SK-N-SH (cell line): ENCODE data around the gene SLC34A2. TPM values are rescaled to one million over a fixed set of nuclear protein-coding genes. Genes with fewer than 3 reads are reported as not detected.
A peak's percentile ranks its signal among the peaks of the same experiment; 100 is the strongest.

ENCODE experiments used
- CTCF ChIA-PET: fragments of 300-600, 350-600 bp; formaldehyde crosslinking; extraction: SDS; loops from one replicate; lab custom pipeline; 2021; lab: Yijun Ruan, JAX
- POLR2A ChIA-PET: fragments of 350-600 bp; sonication (Branson Sonifier 250); formaldehyde crosslinking; extraction: SDS; loops from one replicate; lab custom pipeline; 2020; ENCODE audit warnings: antibody characterized with exemption, inconsistent platforms; lab: Yijun Ruan, JAX
- DNase-seq: peaks from one replicate; pipeline ENCODE4 v3.0.0; 2012
- H2AFZ ChIP-seq: fragments of 200-600 bp; sonication (generic); 2 replicates; pipeline ENCODE4 v1.8.1; 2016; ENCODE audit warnings: antibody characterized with exemption, mild to moderate bottlenecking, low read depth
- H3F3A ChIP-seq: fragments of 200-600 bp; sonication (generic); replicated peaks from 2 replicates; pipeline ENCODE3; 2016; ENCODE audit warnings: antibody characterized with exemption, mild to moderate bottlenecking; ENCODE audit not compliant: insufficient read depth
- H3K27ac ChIP-seq, 2 experiments: fragments of 200-500 bp in 1 of 2; fragments of 200-600 bp in 1 of 2; sonication (Bioruptor generic) in 1 of 2; sonication (generic), shearing (Covaris generic) in 1 of 2; 2 replicates each; pipeline versions ENCODE4 v1.5.1 to v1.6.1; 2014 to 2016; ENCODE audit warnings: low read depth in 2 of 2, inconsistent platforms in 1 of 2, low read length in 1 of 2, mild to moderate bottlenecking in 1 of 2, mixed read lengths in 1 of 2
- H3K27me3 ChIP-seq: fragments of 200-600 bp; sonication (generic), shearing (Covaris generic); 2 replicates; pipeline ENCODE4 v1.6.1; 2016; ENCODE audit warnings: mixed run types; ENCODE audit not compliant: insufficient read depth
- H3K36me3 ChIP-seq, 2 experiments: fragments of 200-500 bp in 1 of 2; fragments of 200-600 bp in 1 of 2; sonication (Bioruptor generic) in 1 of 2; sonication (generic) in 1 of 2; replicated peaks in 1 of 2; 2 replicates each; pipeline versions ENCODE3 to v1.5.1; 2014 to 2016; ENCODE audit warnings: low read length in 1 of 2, mild to moderate bottlenecking in 1 of 2; ENCODE audit not compliant: insufficient read depth in 2 of 2, control insufficient read depth in 1 of 2
- H3K4me1 ChIP-seq, 2 experiments: fragments of 200-500 bp in 1 of 2; fragments of 200-600 bp in 1 of 2; sonication (Bioruptor generic) in 1 of 2; sonication (generic), shearing (Covaris generic) in 1 of 2; 2 replicates each; pipeline versions ENCODE4 v1.5.1 to v1.6.1; 2014 to 2016; ENCODE audit warnings: low read depth in 1 of 2, low read length in 1 of 2, mixed run types in 1 of 2; ENCODE audit not compliant: insufficient read depth in 2 of 2, control insufficient read depth in 1 of 2
- H3K4me2 ChIP-seq: fragments of 200-600 bp; sonication (generic), shearing (Covaris generic); 2 replicates; pipeline ENCODE4 v1.6.1; 2017; ENCODE audit warnings: mixed run types
- H3K4me3 ChIP-seq, 2 experiments: fragments of 200-500 bp in 1 of 2; fragments of 200-600 bp in 1 of 2; sonication (Bioruptor generic) in 1 of 2; sonication (generic), shearing (Covaris generic) in 1 of 2; 2 replicates each; pipeline versions ENCODE4 v1.5.1 to v1.8.1; 2014 to 2016; ENCODE audit warnings: low read depth in 2 of 2, inconsistent platforms in 1 of 2, low read length in 1 of 2, mild to moderate bottlenecking in 1 of 2, mixed read lengths in 1 of 2, moderate library complexity in 1 of 2
- H3K79me2 ChIP-seq: fragments of 200-600 bp; sonication (generic); 2 replicates; pipeline ENCODE4 v1.8.1; 2017; ENCODE audit warnings: mild to moderate bottlenecking; ENCODE audit not compliant: insufficient read depth
- H3K9ac ChIP-seq: fragments of 200-600 bp; sonication (generic); 2 replicates; pipeline ENCODE4 v1.6.1; 2017; ENCODE audit warnings: mixed run types
- H3K9me2 ChIP-seq: fragments of 200-600 bp; sonication (generic); 2 replicates; pipeline ENCODE4 v1.6.1; 2017; ENCODE audit warnings: mixed run types
- H3K9me3 ChIP-seq: fragments of 200-600 bp; sonication (generic); 2 replicates; pipeline ENCODE4 v1.6.1; 2017; ENCODE audit warnings: mixed run types, mild to moderate bottlenecking, moderate library complexity
- H4K20me1 ChIP-seq: fragments of 200-600 bp; sonication (generic); 2 replicates; pipeline ENCODE4 v1.6.1; 2017; ENCODE audit warnings: mild to moderate bottlenecking, mixed run types; ENCODE audit not compliant: insufficient read depth
- EP300 ChIP-seq, 2 experiments: IDR thresholded peaks; 2 replicates each; pipeline versions ENCODE4 v1.4.0 to v1.6.1; 2012; ENCODE audit warnings: borderline replicate concordance in 1 of 2, low read depth in 1 of 2, low read length in 1 of 2
- EZH2phosphoT487 ChIP-seq: fragments of 200-600 bp; sonication (generic); IDR thresholded peaks from 2 replicates; pipeline ENCODE4 v1.6.1; 2017; ENCODE audit warnings: low read depth, mixed run types, mild to moderate bottlenecking, antibody characterized with exemption, moderate library complexity, borderline replicate concordance
- FOSL2 ChIP-seq: IDR thresholded peaks from 2 replicates; pipeline ENCODE4 v1.4.0; 2012; ENCODE audit warnings: low read depth, mild to moderate bottlenecking, moderate library complexity, borderline replicate concordance
- FOXJ3 ChIP-seq: sonication (generic); formaldehyde crosslinking; IDR thresholded peaks from 2 replicates; pipeline ENCODE4 v1.5.1; 2020; ENCODE audit warnings: mild to moderate bottlenecking, missing genetic modification reagents
- GABPA ChIP-seq: IDR thresholded peaks from 2 replicates; pipeline ENCODE4 v1.4.0; 2012; ENCODE audit warnings: low read depth, mild to moderate bottlenecking
- IRF3 ChIP-seq: fragments of 150-350 bp; IDR thresholded peaks from 2 replicates; pipeline ENCODE4 v1.6.1; 2016; ENCODE audit warnings: mild to moderate bottlenecking, low read depth, low read length
- MXI1 ChIP-seq: IDR thresholded peaks from 2 replicates; pipeline ENCODE4 v1.6.1; 2012; ENCODE audit warnings: mild to moderate bottlenecking, low read depth, low read length, improper control_type of control experiment
- NFIC ChIP-seq: IDR thresholded peaks from 2 replicates; pipeline ENCODE4 v1.4.0; 2012; ENCODE audit warnings: borderline replicate concordance
- PBX3 ChIP-seq: IDR thresholded peaks from 2 replicates; pipeline ENCODE4; 2012
- RCOR1 ChIP-seq: fragments of 150-350 bp; IDR thresholded peaks from 2 replicates; pipeline ENCODE4 v1.6.1; 2017; ENCODE audit warnings: antibody characterized with exemption, low read length
- RFX5 ChIP-seq: IDR thresholded peaks from 2 replicates; pipeline ENCODE4 v1.6.1; 2012; ENCODE audit warnings: mild to moderate bottlenecking, improper control_type of control experiment, low read length
- SIN3A ChIP-seq: IDR thresholded peaks from 2 replicates; pipeline ENCODE4 v1.6.1; 2012; ENCODE audit warnings: low read depth, mild to moderate bottlenecking, low read length, moderate library complexity, borderline replicate concordance
- USF2 ChIP-seq: fragments of 150-350 bp; IDR thresholded peaks from 2 replicates; pipeline ENCODE4 v1.6.1; 2017; ENCODE audit warnings: antibody characterized with exemption, low read length, low read depth, borderline replicate concordance
- WGBS: methylation state at CpG from one replicate; pipeline ENCODE4 v1.1.6; 2017; ENCODE audit warnings: low lambda C conversion rate; 5-methylcytosine and 5-hydroxymethylcytosine counted together
- polyA plus RNA-seq, 3 experiments: library from polyadenylated mRNA; depleted of rRNA; stranded (reverse); fragments of >200 nt; gene quantifications; 2 replicates each; pipeline ENCODE4 v1.2.3, GENCODE V29; 2012

The SLC34A2 gene
- polyA plus RNA-seq, 1 of the 3 experiments (the other 2 are of a cell fraction), result not detected

GRCh38 chr4:25651682-25652081 lies 4.0 kb upstream of the SLC34A2 start:
- CTCF ChIA-PET, result no interaction called here
- no peak overlapping the region; the same call in 1 of the 2 replicates for H2AFZ ChIP-seq

GRCh38 chr4:25654031-25654970 lies 1.4 kb upstream of the SLC34A2 start:
- no peaks in the 10 kb centered on the region for H4K20me1 ChIP-seq
- no peak overlapping the region for H3K4me3 ChIP-seq
- H3K27me3 ChIP-seq, result peaks cover 22% of the 10 kb centered on the region
- H3F3A ChIP-seq, result no peaks in the 10 kb centered on the region
- DNase-seq, result no peak
- H3K9me3 ChIP-seq, result no peaks in the 10 kb centered on the region
- no peaks in the 10 kb centered on the region for H3K79me2 ChIP-seq
- 40% methylated on average over 14 of the region's 17 CpGs for WGBS
- ChIA-PET POLR2A (no interaction called here), CTCF (interaction anchor here (0.6 kb wide), 1 partner anchor 9 kb away, joined by 3 read pairs; no protein-coding TSS in a partner anchor)
- TF ChIP-seq EZH2phosphoT487, result no peak
- TF ChIP-seq EP300 (IDR thresholded peaks at IDR 0.05; ENCODE audit: borderline replicate concordance in 1 of 2, low read depth in 1 of 2, low read length in 1 of 2), result no peak
- TF ChIP-seq MXI1, result no peak
- TF ChIP-seq GABPA, result no peak
- H3K4me2 ChIP-seq, result no peak overlapping the region
- no peak overlapping the region for H2AFZ ChIP-seq
- no peaks in the 10 kb centered on the region for H3K9me2 ChIP-seq
- H3K9ac ChIP-seq, result no peak overlapping the region
- no peak overlapping the region for H3K27ac ChIP-seq
- no peaks in the 10 kb centered on the region for H3K36me3 ChIP-seq
- H3K4me1 ChIP-seq, result peaks cover 0 to 9% of the 10 kb centered on the region in 2 experiments; a peak in 1 of 4 replicates

More at GRCh38 chr4:25651682-25652081, 4.0 kb upstream of the SLC34A2 start:
- Histone ChIP-seq H4K20me1 (no peaks in the 10 kb centered on the region), H3F3A (no peaks in the 10 kb centered on the region), H3K4me1 (peaks cover 0 to 9% of the 10 kb centered on the region in 2 experiments; a peak in 1 of 4 replicates), H3K79me2 (no peaks in the 10 kb centered on the region), H3K27me3 (peaks cover 18% of the 10 kb centered on the region), H3K4me3 (no peak overlapping the region), H3K9me3 (no peaks in the 10 kb centered on the region), H3K4me2 (peak overlapping the region; percentile 33; the same call in 1 of the 2 replicates), H3K27ac (peak overlapping the region in 1 of 2 experiments; percentile 7; a peak in 1 of 4 replicates), H3K9me2 (no peaks in the 10 kb centered on the region), H3K9ac (no peak overlapping the region), H3K36me3 (no peaks in the 10 kb centered on the region)
- DNase-seq, result no peak
- WGBS, result 64% methylated on average over 5 of the region's 5 CpGs
- POLR2A ChIA-PET, result no interaction called here
- no peak for TF ChIP-seq NFIC
- no peak for TF ChIP-seq USF2
- no peak for TF ChIP-seq MXI1
- no peak for TF ChIP-seq IRF3
- TF ChIP-seq RFX5, result no peak
- TF ChIP-seq FOXJ3, result no peak
- no peak for TF ChIP-seq PBX3
- no peak for TF ChIP-seq FOSL2
- TF ChIP-seq RCOR1, result no peak
- no peak for TF ChIP-seq SIN3A
